CD14-positive monocyte (primary cell): ENCODE measurements around the gene FEM1C. TPM values are rescaled to one million over a fixed set of nuclear protein-coding genes. Genes with fewer than 3 reads are reported as not detected.
A peak's percentile ranks its signal among the peaks of the same experiment; 100 is the strongest.

Source experiments
- DNase-seq, 3 donors: peaks; one replicate each; pipeline ENCODE4 v3.0.0-alpha.2; 2011 to 2022
- H2AFZ ChIP-seq: 2 replicates; pipeline ENCODE4 v1.6.0; 2012; ENCODE audit warnings: mild to moderate bottlenecking, low read depth, low read length, inconsistent platforms; ENCODE audit not compliant: insufficient read depth, poor library complexity, severe bottlenecking
- H3K27ac ChIP-seq, 2 donors: 1 replicate in 1 of 2; 2 replicates in 1 of 2; pipeline ENCODE4 v1.5.1; 2012 to 2013; ENCODE audit warnings: low read length in 2 of 2, control low read depth in 1 of 2, inconsistent platforms in 1 of 2, low read depth in 1 of 2, mild to moderate bottlenecking in 1 of 2
- H3K27me3 ChIP-seq, 2 donors: one replicate each; pipeline versions ENCODE4 v1.6.0 to v1.6.1; 2011 to 2013; ENCODE audit warnings: low read length in 2 of 2; ENCODE audit not compliant: control insufficient read depth in 2 of 2, insufficient read depth in 2 of 2
- H3K36me3 ChIP-seq, 2 donors: replicated peaks in 1 of 2; 1 replicate in 1 of 2; 2 replicates in 1 of 2; pipeline versions ENCODE4 v1.5.1 to v1.6.1; 2012 to 2013; ENCODE audit warnings: low read length in 2 of 2, control low read depth in 1 of 2, inconsistent platforms in 1 of 2, mild to moderate bottlenecking in 1 of 2; ENCODE audit not compliant: insufficient read depth in 2 of 2, control insufficient read depth in 1 of 2
- H3K4me1 ChIP-seq, 2 donors: 1 replicate in 1 of 2; 2 replicates in 1 of 2; pipeline versions ENCODE4 v1.5.1 to v1.6.1; 2012 to 2013; ENCODE audit warnings: low read length in 2 of 2, control low read depth in 1 of 2, inconsistent platforms in 1 of 2, mild to moderate bottlenecking in 1 of 2, moderate library complexity in 1 of 2; ENCODE audit not compliant: insufficient read depth in 2 of 2, control insufficient read depth in 1 of 2
- H3K4me2 ChIP-seq: replicated peaks from 2 replicates; pipeline ENCODE3; 2012; ENCODE audit warnings: low read length, moderate library complexity, mild to moderate bottlenecking; ENCODE audit not compliant: poor library complexity, severe bottlenecking; ENCODE audit errors: extremely low read depth
- H3K4me3 ChIP-seq, 3 experiments: fragments of 200-600 bp in 1 of 3; sonication (generic) in 1 of 3; replicated peaks in 1 of 3; 1 replicate in 2 of 3; 2 replicates in 1 of 3; pipeline ENCODE4 v1.5.1; 2011 to 2013; ENCODE audit warnings: low read length in 3 of 3, mild to moderate bottlenecking in 3 of 3, control low read depth in 2 of 3, low read depth in 2 of 3, inconsistent platforms in 1 of 3, moderate library complexity in 1 of 3
- H3K79me2 ChIP-seq: 2 replicates; pipeline ENCODE4 v1.6.0; 2012; ENCODE audit warnings: mild to moderate bottlenecking, control low read depth, inconsistent platforms, low read length, moderate library complexity; ENCODE audit not compliant: insufficient read depth
- H3K9ac ChIP-seq: 2 replicates; pipeline ENCODE4 v1.6.0; 2017; ENCODE audit warnings: low read length, mild to moderate bottlenecking; ENCODE audit not compliant: insufficient read depth, poor library complexity, severe bottlenecking
- H3K9me3 ChIP-seq, 2 donors: replicated peaks in 1 of 2; 1 replicate in 1 of 2; 2 replicates in 1 of 2; pipeline versions ENCODE4 v1.5.1 to v1.6.1; 2012 to 2013; ENCODE audit warnings: low read length in 2 of 2, control low read depth in 1 of 2; ENCODE audit not compliant: control insufficient read depth in 1 of 2, insufficient read depth in 1 of 2
- H4K20me1 ChIP-seq: 2 replicates; pipeline ENCODE4 v1.6.0; 2012; ENCODE audit warnings: mild to moderate bottlenecking, low read length, control low read depth, moderate library complexity; ENCODE audit not compliant: insufficient read depth
- H3K27ac Mint-ChIP-seq, 7 donors: one replicate each; pipeline ENCODE4 v1.8.0; 2020; ENCODE audit warnings: mild to moderate bottlenecking in 7 of 7, mixed read lengths in 7 of 7, moderate library complexity in 6 of 7, inconsistent platforms in 2 of 7
- H3K27me3 Mint-ChIP-seq, 3 donors: one replicate each; pipeline ENCODE4 v1.8.0; 2021 to 2022; ENCODE audit warnings: low read depth in 3 of 3, mild to moderate bottlenecking in 3 of 3, mixed read lengths in 3 of 3, moderate library complexity in 3 of 3, inconsistent platforms in 1 of 3
- H3K36me3 Mint-ChIP-seq, 2 donors: one replicate each; pipeline ENCODE4 v1.8.0; 2020; ENCODE audit warnings: mixed read lengths in 2 of 2, inconsistent platforms in 1 of 2, mild to moderate bottlenecking in 1 of 2
- H3K4me1 Mint-ChIP-seq: one replicate; pipeline ENCODE4 v1.8.0; 2020; ENCODE audit warnings: mild to moderate bottlenecking, mixed read lengths
- H3K4me3 Mint-ChIP-seq, 2 donors: one replicate each; pipeline ENCODE4 v1.8.0; 2020; ENCODE audit warnings: mild to moderate bottlenecking in 2 of 2, mixed read lengths in 2 of 2, moderate library complexity in 1 of 2
- H3K9me3 Mint-ChIP-seq, 7 donors: one replicate each; pipeline ENCODE4 v1.8.0; 2020 to 2022; ENCODE audit warnings: mixed read lengths in 7 of 7, mild to moderate bottlenecking in 6 of 7, moderate library complexity in 6 of 7, inconsistent platforms in 2 of 7
- CTCF ChIP-seq: fragments of 200-600 bp; IDR thresholded peaks from one replicate; pipeline ENCODE4 v1.8.0; 2022; ENCODE audit warnings: antibody characterized with exemption, mild to moderate bottlenecking
- WGBS: methylation state at CpG from one replicate; pipeline ENCODE4 v1.1.5; 2013; ENCODE audit warnings: missing lambda C conversion rate; ENCODE audit not compliant: insufficient coverage; 5-methylcytosine and 5-hydroxymethylcytosine counted together
- intact Hi-C, 2 donors: fragments of 100-400 bp; cut with micrococcal nuclease; formaldehyde crosslinking; loops; one replicate each; pipeline versions ENCODE4 v1.15.0 to v1.15.1; 2023
- polyA plus RNA-seq, 3 donors: library from polyadenylated mRNA; depleted of rRNA in 1 of 3; unstranded in 2 of 3; stranded (reverse) in 1 of 3; fragments of 300-500 nt in 2 of 3; fragments of >200 nt in 1 of 3; fragmentation: Illumina TruSeq in 2 of 3; gene quantifications; 1 replicate in 2 of 3; 2 replicates in 1 of 3; pipeline ENCODE4 v1.2.3, GENCODE V29; 2012 to 2021

The FEM1C gene
- polyA plus RNA-seq, 3 donors, result 2.5 to 18.2 (median 2.6) TPM

DNA sequence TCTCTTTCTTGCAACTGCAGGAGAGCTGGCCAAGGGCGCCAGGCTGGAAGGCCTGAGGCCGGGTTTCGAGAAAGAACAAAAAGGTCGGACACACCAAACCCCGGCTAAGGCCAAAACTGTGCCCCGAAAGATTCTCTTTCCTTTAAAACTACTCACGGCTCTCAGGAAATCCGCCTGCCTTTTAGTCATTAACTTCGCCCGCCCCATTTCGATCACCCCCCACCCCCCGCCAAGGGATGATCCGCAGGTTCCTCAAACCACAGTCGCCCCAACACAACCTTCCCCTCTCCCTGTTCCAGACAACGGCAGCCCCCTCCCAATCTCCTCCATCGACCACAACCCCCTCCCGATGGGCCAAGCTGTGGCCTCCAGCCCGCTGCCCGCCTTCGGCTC, 536 bp downstream of the FEM1C start:
- intact Hi-C loops, result loop anchor here (2.0 to 10.0 kb wide), 3 partner anchors 61 to 83 kb away; partner anchors contain the start of genes TICAM2 (in 1 of the 2) and TMED7 (in 1 of the 2)
- peaks cover 47% of the 10 kb centered on the region for H4K20me1 ChIP-seq
- peaks cover 50% of the 10 kb centered on the region for H3K79me2 ChIP-seq
- H3K9ac ChIP-seq, result peak overlapping the region; percentile 100
- H3K36me3 ChIP-seq, result peaks cover 9 to 18% of the 10 kb centered on the region in 2 donors
- Mint-ChIP-seq H3K4me3 (peak overlapping the region; percentile 92 to 95), H3K27ac (peak overlapping the region; percentile 94 to 99 (median 98)), H3K27me3 (no peaks in the 10 kb centered on the region), H3K36me3 (peaks cover 27 to 39% of the 10 kb centered on the region in 2 donors), H3K4me1 (peaks cover 48% of the 10 kb centered on the region), H3K9me3 (peaks cover 1 to 11% (median 8%) of the 10 kb centered on the region in 7 donors)
- peak overlapping the region; percentile 91 to 97 for H3K27ac ChIP-seq
- H3K9me3 ChIP-seq, result peaks cover 0 to 5% of the 10 kb centered on the region in 2 donors
- TF ChIP-seq CTCF, result no peak
- peak overlapping the region; percentile 61 to 96 (median 77) for H3K4me3 ChIP-seq
- H3K27me3 ChIP-seq, result no peaks in the 10 kb centered on the region
- DNase-seq, result peak; percentile 70 to 85 (median 78)
- 0% methylated on average over 15 of the region's 20 CpGs for WGBS
- H3K4me1 ChIP-seq, result peaks cover 26 to 48% of the 10 kb centered on the region in 2 donors
- peak overlapping the region; percentile 65 for H2AFZ ChIP-seq
- peak overlapping the region; percentile 81 for H3K4me2 ChIP-seq

GRCh38 chr5:115543365-115544042, 1.1 kb downstream of the FEM1C start:
- 30% methylated on average over 11 of the region's 15 CpGs for WGBS
- H3K4me2 ChIP-seq, result peak overlapping the region; percentile 81
- H3K4me1 ChIP-seq, result peaks cover 31 to 53% of the 10 kb centered on the region in 2 donors
- peaks cover 55% of the 10 kb centered on the region for H3K79me2 ChIP-seq
- intact Hi-C loops, result loop anchor here (2.0 to 10.0 kb wide), 3 partner anchors 61 to 83 kb away; partner anchors contain the start of genes TICAM2 (in 1 of the 2) and TMED7 (in 1 of the 2)
- H3K9me3 Mint-ChIP-seq, result peaks cover 1 to 11% (median 8%) of the 10 kb centered on the region in 7 donors
- peak overlapping the region; percentile 94 to 99 (median 98) for H3K27ac Mint-ChIP-seq
- H3K27ac ChIP-seq, result peak overlapping the region; percentile 91 to 97
- H3K9me3 ChIP-seq, result peaks cover 0 to 5% of the 10 kb centered on the region in 2 donors
- no peak for DNase-seq
- peak overlapping the region; percentile 100 for H3K9ac ChIP-seq
- H3K36me3 Mint-ChIP-seq, result peaks cover 32 to 44% of the 10 kb centered on the region in 2 donors
- peaks cover 9 to 24% of the 10 kb centered on the region in 2 donors for H3K36me3 ChIP-seq
- no peaks in the 10 kb centered on the region for H3K27me3 ChIP-seq
- peaks cover 53% of the 10 kb centered on the region for H3K4me1 Mint-ChIP-seq
- H2AFZ ChIP-seq, result peak overlapping the region; percentile 65
- peak overlapping the region; percentile 92 to 95 for H3K4me3 Mint-ChIP-seq
- H3K4me3 ChIP-seq, result peak overlapping the region; percentile 61 to 96 (median 77)
- no peak for TF ChIP-seq CTCF
- H4K20me1 ChIP-seq, result peaks cover 52% of the 10 kb centered on the region
- no peaks in the 10 kb centered on the region for H3K27me3 Mint-ChIP-seq
